Keratinocyte (primary cell): ENCODE measurements around the gene MICALL1.

Experiments
- EZH2 ChIP-seq: IDR thresholded peaks from one replicate; pipeline ENCODE4 v1.6.1; 2012; ENCODE audit warnings: inconsistent platforms, mild to moderate bottlenecking, low read length, moderate library complexity
- TF ChIP-seq, protein P1 (sequence below), 3 experiments: IDR thresholded peaks in 1 of 3; conservative IDR thresholded peaks in 1 of 3; optimal IDR thresholded peaks in 1 of 3; 2 replicates in 2 of 3; 3 replicates in 1 of 3; pipeline versions ENCODE3 to v1.5.1; 2011; ENCODE audit warnings: low read length in 3 of 3, mild to moderate bottlenecking in 3 of 3, moderate library complexity in 2 of 3, control low read depth in 1 of 3, inconsistent platforms in 1 of 3; ENCODE audit not compliant: insufficient read depth in 2 of 3; ENCODE audit errors: extremely low read depth in 1 of 3

GRCh38 chr22:37887584-37888378, 18.3 kb upstream of the MICALL1 start:
- TF ChIP-seq, protein P1, sequence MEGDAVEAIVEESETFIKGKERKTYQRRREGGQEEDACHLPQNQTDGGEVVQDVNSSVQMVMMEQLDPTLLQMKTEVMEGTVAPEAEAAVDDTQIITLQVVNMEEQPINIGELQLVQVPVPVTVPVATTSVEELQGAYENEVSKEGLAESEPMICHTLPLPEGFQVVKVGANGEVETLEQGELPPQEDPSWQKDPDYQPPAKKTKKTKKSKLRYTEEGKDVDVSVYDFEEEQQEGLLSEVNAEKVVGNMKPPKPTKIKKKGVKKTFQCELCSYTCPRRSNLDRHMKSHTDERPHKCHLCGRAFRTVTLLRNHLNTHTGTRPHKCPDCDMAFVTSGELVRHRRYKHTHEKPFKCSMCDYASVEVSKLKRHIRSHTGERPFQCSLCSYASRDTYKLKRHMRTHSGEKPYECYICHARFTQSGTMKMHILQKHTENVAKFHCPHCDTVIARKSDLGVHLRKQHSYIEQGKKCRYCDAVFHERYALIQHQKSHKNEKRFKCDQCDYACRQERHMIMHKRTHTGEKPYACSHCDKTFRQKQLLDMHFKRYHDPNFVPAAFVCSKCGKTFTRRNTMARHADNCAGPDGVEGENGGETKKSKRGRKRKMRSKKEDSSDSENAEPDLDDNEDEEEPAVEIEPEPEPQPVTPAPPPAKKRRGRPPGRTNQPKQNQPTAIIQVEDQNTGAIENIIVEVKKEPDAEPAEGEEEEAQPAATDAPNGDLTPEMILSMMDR (optimal IDR thresholded peaks at IDR 0.05 in 1 of 3, IDR thresholded peaks at IDR 0.05 in 1 of 3, conservative IDR thresholded peaks at IDR 0.05 in 1 of 3; ENCODE audit: extremely low read depth in 1 of 3, insufficient read depth in 2 of 3, low read length in 3 of 3) = peak; percentile 54 to 73 (median 72)
- TF ChIP-seq EZH2 = no peak
